ENCODE results near the gene ALDH3B2.

ALDH3B2 gene

DNA sequence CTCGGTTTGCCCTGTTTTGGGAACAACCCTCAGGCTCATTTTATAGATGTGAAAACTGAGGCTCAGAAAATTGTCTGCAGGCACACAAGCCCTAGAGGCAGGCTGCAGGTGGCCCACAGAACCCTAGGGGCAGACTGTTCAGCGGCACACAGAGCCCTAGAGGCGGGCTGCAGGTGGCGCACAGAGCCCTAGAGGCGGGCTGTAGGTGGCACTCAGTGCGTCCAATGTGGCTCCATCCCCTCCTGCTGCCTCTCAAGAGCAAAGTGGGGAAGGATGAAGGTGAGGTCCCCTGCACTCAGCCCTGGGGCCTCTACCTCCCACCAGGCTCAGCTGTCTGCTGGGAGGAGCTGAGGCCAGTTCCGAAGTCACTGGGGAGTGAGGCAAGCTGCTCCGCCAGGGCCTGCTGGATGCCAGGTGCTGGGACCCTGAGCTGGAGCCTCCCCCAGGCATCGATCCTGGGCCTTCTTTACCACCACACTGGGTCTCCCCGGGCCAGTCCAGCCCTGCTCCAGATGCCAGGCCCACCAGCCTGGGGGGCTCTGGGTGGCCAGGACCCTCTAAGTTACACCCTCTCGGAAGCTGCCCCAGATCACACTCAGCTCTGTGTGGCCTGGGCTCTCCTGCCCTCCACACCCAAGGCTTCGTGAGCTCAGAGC, 26.2 kb downstream of the ALDH3B2 start:
- TF ChIP-seq, protein P1, sequence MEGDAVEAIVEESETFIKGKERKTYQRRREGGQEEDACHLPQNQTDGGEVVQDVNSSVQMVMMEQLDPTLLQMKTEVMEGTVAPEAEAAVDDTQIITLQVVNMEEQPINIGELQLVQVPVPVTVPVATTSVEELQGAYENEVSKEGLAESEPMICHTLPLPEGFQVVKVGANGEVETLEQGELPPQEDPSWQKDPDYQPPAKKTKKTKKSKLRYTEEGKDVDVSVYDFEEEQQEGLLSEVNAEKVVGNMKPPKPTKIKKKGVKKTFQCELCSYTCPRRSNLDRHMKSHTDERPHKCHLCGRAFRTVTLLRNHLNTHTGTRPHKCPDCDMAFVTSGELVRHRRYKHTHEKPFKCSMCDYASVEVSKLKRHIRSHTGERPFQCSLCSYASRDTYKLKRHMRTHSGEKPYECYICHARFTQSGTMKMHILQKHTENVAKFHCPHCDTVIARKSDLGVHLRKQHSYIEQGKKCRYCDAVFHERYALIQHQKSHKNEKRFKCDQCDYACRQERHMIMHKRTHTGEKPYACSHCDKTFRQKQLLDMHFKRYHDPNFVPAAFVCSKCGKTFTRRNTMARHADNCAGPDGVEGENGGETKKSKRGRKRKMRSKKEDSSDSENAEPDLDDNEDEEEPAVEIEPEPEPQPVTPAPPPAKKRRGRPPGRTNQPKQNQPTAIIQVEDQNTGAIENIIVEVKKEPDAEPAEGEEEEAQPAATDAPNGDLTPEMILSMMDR (IDR thresholded peaks at IDR 0.05; ENCODE audit: low read depth, low read length, missing control alignments) = peak; percentile 79
- DNase-seq (ENCODE audit: low read depth) = no peak
- H3K4me3 ChIP-seq (ENCODE audit: low read depth, low read length) = no peak overlapping the region

DNA sequence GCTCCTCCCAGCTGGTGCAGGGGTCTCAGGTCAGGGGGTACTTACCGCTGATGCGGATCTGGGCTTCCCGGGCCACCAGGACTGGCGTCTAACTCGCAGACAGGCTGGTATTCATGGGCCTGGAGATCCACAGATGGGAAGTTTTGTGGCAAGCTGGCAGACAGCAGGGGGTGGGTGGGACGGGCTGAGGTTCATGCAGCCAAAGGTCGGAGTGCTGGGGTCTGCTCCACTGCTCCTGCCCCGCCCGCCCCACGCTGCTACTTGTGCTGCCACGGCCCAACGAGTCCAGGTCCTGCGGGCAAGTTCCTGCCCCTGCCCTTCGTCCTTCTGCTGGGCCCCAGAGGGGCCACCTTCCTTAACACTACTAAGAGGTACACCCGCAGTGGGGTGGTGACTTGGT, 27.0 kb downstream of the ALDH3B2 start:
- H3K4me3 ChIP-seq (ENCODE audit: low read depth, low read length) = peak overlapping the region; percentile 12; the same call in 1 of the 2 replicates
- DNase-seq (ENCODE audit: low read depth) = no peak
- TF ChIP-seq, protein P1 (IDR thresholded peaks at IDR 0.05; ENCODE audit: low read depth, low read length, missing control alignments) = no peak

DNA sequence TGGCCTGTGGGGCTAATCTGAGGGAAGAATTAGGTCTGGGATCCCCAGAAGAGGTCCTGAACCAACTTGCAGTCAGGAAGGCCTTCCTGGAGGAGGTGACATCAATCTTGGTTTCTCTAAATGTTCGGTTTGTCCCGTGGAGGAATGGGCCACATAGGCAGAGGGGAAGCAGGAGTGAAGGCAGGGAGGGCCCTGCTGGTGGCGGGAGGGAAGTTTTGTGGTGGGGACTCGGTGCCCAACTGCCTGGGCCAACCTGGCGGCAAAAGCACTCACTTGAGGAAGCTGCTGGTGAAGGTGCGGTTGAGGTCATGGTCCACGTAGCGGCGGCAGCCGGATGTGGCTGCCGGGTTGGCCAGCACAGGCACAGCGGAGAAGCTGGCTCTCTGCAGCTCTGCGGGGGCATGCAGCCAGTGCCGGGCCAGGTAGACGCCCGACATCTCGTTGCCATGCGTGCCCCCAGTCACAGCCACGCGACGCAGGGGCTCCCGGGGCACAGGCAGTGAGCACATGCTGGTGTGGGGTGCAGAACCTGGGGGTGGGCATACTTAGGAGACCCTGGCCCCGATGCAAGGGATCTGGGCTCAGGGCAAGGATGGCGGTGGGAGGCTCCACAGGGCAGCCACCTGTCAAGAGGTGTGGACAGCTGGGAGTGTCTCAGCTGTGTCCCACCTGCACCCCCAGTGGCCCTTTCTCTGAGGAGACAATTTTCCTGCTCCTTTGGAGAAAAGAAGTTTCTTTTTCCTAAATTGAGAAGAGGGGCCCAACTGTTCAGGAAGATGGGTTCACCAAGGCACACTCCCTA, 27.7 kb downstream of the ALDH3B2 start:
- TF ChIP-seq, protein P1 (IDR thresholded peaks at IDR 0.05; ENCODE audit: low read depth, low read length, missing control alignments) = peak; percentile 19
- peak overlapping the region; percentile 32 for H3K4me3 ChIP-seq (ENCODE audit: low read depth, low read length)
- no peak for DNase-seq (ENCODE audit: low read depth)

DNA sequence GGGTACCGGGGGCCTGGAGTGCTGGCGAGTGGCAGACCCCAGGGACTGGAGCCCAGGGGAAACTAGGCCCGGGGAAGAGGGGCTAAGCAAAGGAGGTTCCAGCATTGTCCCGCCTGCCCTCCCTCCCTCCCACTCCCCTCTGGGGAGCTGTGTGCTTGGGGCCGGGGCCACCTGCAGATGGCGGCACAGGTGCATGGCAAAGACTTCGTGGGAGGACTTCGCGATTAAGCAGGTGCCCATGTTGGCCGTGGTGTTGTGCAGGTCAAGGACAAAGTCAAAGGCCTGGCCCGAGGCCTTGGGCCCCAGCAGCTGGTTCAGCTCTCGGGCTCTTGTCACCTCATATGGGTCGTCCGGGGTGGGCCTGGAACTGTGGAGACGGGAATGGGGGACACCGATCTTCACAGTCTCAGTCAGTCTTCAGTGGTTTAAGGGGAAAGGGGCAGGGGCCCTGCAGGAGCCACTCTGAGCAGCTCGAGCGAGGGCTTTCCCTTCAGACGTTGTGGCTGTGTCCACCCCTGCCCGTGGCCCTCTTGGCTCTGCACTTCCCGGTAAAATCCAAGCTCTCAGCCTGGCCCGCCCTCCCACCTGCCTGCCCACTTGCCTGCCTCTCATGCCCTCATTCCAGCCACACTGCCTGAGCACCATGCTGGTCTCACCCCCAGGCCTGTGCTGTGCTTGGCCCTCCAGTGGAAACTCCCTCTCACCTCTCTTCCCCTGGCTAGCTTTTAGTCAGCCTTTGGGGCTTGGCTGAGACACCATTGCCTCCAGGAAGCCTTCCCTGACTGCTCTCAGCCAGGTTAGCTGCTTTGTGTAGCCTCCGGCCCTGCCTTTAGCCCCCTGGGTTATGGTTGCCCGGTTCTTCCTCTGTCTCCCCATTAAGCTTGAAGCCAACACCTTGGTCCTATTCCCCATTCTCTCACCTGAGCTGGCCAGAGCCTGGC, 28.6 kb downstream of the ALDH3B2 start:
- DNase-seq (ENCODE audit: low read depth) = no peak
- TF ChIP-seq, protein P1 (IDR thresholded peaks at IDR 0.05; ENCODE audit: low read depth, low read length, missing control alignments) = peak; percentile 41
- peak overlapping the region; percentile 51 for H3K4me3 ChIP-seq (ENCODE audit: low read depth, low read length)

DNA sequence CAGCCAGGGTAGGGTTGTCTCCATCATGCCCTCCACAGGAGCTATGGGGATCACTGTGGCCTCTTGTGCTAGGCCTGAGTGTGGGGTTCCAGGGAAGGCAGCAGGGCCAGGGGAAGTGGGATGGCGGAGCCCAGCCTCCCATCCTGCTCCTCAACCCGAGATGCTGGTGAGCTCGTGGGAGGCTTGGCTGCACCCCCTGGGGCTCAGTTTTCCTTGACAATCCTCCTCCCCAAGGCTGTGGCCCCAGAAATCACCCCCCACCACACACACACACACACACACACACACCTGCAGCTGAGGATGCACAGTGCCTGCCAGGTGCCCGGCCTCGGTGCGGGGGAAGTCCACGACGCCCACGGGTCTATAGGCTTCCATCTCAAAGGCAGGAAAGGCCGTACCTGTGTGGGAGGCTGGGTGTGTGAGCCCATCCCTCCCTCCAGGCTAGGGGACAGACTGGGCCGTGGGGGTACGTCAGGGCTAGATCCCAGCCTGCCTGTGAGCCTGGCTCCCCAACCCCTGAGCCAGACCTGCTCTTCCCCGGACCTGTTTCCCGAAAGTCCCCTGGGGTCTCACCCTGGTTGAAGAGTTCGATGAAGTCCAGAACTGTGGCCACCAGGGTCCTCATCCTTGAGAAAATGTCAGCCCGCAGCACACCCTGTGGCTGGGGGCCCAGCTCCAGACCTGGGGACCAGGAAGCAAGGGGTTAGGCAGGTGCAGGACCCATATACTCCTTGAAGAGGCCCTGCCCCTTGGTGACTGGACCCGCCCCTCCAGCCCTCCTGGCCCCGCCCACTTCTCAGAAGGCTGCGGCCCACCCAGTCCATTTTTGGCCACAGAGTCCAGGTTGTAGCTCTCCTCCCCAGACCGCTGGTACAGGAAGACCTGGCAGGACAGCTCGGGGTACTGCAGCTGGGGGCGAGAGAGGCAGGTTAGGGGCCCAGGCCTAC, 29.7 kb downstream of the ALDH3B2 start:
- H3K4me3 ChIP-seq (ENCODE audit: low read depth, low read length) = peak overlapping the region; percentile 51
- TF ChIP-seq, protein P1 (IDR thresholded peaks at IDR 0.05; ENCODE audit: low read depth, low read length, missing control alignments) = no peak
- DNase-seq (ENCODE audit: low read depth) = no peak

DNA sequence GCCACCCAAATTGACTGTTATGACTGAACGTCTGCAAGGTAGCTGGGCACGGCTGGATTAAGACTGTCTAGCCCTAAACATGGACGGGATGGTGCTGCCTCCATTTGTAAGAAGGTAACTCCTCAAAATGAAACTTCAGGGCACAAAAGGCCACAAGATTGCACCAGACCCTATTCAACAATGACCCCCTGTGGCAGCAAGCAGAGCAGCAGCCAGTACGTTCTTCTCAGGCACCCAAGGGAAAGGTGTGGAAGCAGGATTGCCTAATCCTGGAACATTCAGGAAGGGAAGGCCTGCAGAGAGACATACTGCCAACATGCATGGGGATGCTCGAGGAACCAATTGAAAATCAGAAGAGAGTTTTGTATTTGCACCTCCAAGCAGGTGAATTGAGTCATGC, 30.4 kb downstream of the ALDH3B2 start:
- TF ChIP-seq, protein P1 (IDR thresholded peaks at IDR 0.05; ENCODE audit: low read depth, low read length, missing control alignments) = peak; percentile 60
- DNase-seq (ENCODE audit: low read depth) = no peak
- no peak overlapping the region; the same call in 1 of the 2 replicates for H3K4me3 ChIP-seq (ENCODE audit: low read depth, low read length)
